ENCODE measurements around the gene LARP4. TPM values are rescaled to one million over a fixed set of nuclear protein-coding genes. Genes with fewer than 3 reads are reported as not detected.
"Not testable (repeated sequence)": the region's sequence is repeated elsewhere in the genome, so short reads cannot be mapped to it uniquely, and the experiment has no call there.

LARP4 gene
- total RNA-seq, 1 experiment from 2014 or later = 22.6 TPM

DNA sequence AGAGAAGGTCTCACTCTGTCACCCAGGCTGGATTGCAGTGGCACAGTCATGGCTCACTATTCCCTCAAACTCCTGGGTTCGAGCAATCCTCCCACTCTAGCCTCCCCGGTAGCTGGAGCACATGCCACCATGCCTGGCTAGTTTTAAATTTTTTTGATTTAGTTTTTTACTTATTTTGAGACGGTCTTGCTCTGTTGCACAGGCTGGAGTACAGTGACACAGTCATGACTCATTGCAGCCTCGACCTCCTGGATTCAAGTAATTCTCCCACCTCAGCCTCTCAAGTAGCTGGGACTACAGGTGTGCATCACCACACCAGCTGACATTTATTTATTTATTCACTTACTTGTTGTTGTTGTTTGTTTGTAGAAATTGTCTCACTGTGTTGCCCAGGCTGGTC is 81.9 kb downstream of the LARP4 start:
- no peak for DNase-seq (ENCODE audit: low spot score)

DNA sequence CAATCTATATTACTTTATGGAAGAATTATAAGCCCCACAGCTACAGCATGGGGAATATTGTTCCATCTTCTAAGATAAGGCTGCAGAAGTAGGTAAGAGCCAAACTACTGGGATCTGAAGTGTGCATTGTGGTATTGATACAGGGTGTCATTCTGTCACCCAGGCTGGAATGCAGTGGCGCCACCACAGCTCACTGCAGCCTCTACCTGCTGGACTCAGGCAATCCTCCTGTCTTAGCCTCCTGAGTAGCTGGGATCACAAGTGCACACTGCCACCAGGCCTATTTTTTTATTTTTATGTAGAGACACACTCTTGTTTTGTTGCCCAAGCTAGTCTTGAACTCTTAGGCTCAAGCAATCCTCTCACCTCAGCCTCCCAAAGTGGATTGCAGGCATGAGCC is 82.8 kb downstream of the LARP4 start:
- DNase-seq (ENCODE audit: low spot score) = no peak

DNA sequence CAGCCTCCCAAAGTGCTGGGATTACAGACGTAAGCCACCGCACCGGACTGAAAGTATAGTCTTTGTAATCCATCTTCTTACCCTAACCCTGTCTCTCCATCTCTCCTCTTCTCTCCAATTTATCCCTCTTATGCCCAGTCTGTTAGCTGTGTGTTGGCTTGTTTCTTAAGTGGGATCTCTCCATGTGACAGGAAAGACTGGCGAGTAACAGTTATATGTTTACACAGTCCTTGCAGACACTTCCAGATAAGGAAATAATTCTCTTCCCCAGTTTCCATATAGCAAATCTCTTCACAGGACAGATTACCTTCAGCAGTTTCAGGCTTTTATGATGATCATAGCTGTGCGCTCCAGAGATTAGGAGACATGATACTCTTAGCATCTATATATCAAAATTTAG is 88.1 kb downstream of the LARP4 start:
- DNase-seq (ENCODE audit: low spot score) = no peak

DNA sequence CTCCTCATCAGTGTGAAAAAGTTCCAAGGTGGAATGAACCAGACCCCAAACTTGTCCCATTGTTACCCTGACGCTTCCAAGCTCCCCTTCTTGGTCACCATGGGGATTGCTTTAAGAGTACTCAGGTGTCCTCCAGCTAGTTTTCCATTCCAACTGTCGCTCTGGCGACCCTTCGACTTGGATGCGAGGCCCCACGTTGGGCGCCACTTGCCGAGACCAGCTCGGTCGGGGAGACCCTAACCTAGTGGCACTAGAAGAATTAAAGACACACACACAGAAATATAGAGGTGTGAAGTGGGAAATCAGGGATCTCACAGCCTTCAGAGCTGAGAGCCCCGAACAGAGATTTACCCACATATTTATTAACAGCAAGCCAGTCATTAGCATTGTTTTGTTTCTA is 97.4 kb downstream of the LARP4 start:
- DNase-seq (ENCODE audit: low spot score) = not testable (repeated sequence)

DNA sequence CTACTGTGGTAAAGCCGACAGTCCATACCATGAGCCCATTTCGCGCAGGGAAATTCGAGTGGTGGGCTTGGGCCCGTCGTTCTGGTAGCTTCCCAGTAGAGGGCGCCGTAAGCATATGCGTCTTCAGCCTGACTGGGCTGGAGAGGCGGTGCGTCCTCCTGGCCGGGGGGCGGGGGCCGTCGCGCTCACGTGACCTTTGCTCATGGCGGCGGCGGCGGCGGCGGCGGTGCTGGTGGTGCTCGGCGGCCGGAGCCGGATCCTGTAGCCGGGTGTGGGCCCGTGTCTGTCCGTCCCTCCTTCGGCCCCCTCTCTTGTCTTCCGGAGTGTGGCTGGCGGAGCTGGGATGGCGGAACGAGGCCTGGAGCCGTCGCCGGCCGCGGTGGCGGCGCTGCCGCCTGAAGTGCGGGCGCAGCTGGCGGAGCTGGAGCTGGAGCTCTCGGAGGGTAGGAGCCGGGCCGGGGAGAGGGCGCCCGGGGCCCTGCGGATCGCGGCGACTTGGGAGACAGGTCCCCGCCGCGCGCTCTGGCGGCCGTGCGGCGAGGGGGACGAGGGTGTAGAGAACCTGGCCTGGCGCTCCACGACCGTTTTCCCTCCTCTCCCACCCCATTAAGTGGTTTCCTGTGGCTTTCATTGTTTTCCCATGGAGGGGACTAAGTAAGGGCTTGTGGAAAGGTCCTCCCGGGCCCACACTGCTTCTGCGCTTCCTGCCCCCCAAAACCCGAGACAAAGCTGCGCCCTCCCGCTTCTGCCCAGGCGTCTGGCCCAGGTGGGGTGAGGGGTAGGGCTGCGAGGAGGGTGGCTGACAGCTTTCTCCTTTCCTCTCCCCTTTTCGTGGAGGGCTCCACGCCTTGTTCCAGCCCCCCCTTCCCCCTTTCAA is 104.4 kb downstream of the LARP4 start, which contains the start of gene DIP2B:
Gene DIP2B, plus strand, starts transcription at position 188 of the 877 bp plus-strand sequence. Its CDS starts 156 bp downstream, at position 344.
- DNase-seq (ENCODE audit: low spot score) = peak; percentile 86

DNA sequence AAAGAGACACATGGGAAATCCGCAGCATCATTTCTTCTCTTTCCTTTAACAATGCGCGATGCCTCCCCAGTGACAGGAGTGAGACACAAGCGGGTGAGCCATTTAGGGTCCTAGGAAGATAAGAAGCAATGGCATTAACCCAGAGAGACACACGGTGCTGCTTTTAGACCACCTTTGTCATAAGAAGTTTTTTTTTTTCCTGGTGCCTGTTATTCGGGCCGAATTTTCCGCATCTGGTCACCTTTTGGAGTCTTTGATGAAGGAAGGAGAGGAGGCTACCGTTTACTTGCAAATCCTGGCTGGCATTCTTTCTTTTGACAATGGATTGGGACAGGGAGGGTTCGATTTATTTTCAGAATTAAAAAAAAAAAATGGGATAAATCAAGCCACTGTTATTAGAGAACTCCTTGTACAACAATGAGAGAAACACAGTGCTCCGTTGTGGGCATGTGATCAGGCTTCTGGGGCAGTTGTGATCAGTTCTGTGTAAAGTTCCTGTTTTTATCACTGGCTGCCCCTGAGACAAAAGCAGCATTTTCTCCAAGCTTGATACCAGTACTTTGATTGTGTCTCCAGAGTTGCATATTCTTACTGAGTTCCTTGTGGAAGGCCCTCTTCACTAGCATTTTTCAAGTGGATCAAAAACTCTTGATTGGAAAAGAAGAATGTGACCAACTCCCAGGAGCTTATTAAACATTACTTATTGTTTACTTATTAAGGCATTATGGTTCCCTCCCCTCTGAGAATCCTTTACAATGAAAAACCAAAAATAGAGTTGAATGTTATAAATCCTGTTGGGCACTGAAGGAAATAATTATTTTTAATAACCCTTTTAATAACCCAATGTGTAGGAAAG is 105.2 kb downstream of the LARP4 start:
- DNase-seq (ENCODE audit: low spot score) = no peak

DNA sequence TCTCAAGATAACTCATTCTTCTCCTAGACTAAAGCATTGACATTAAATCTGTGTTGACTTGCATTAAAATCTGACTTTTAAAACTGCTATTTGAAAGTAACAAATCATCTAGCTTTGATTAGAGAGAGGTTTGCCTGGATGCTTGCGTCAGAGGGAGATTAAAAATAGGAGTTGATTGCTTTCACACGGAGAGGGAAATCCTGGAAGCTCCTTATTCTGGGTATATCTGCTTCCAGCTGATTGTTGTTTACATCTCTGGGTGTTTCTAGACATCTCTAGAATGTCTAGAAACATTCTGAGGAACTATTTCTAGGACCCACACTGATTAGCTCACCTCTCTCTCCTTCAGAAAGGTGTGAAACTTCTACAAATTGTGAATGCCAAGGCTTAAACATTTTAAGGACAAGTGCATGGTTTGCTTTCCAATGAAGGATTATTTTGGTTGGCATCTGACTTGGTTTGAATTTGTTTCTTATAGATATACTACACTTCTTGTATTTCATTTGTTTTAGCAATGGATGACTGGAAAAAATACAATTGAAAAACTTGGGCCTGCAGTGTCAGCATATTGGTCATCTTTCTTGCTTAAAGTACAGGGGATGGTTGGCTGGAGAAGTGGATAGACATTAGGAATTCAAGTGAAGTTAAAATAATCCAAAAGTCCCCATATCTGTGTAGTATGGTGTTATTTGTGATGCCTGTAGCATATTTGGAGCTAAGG is 106.2 kb downstream of the LARP4 start:
- no peak for DNase-seq (ENCODE audit: low spot score)

DNA sequence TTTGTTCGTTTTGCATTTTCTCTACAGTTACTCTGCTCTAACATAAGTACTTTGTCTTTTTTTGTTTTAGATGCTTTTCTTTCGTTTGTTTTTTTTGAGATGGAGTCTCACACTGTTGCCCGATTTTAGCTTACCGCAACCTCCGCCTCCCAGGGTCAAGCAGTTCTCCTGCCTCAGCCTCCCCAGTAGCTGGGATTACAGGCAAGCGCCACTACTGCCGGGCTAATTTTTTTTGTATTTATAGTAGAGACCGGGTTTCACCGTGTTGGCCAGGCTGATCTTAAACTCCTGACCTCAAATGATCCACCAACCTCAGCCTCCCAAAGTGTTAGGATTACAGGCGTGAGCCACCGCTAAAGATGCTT is 106.8 kb downstream of the LARP4 start:
- no peak for DNase-seq (ENCODE audit: low spot score)

DNA sequence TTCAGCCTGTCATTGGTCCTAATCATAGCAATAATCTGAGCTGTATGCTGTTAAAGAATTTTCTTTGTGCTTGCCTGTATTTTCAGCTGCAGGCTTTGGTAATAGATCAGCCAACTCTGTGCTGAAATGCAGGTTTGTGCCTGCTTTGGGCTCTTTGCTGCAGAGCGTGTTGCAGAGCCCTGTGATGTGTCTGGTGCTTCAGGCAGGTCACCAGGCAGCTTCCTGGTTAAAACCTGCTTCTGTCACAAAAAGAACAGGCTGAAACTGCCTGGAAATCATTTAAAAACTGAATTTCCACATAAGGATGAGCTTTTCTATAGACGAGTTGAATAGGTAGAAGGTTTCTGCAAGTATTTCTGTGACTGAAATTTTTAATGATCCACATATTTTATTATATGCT is 107.2 kb downstream of the LARP4 start:
- DNase-seq (ENCODE audit: low spot score) = no peak

DNA sequence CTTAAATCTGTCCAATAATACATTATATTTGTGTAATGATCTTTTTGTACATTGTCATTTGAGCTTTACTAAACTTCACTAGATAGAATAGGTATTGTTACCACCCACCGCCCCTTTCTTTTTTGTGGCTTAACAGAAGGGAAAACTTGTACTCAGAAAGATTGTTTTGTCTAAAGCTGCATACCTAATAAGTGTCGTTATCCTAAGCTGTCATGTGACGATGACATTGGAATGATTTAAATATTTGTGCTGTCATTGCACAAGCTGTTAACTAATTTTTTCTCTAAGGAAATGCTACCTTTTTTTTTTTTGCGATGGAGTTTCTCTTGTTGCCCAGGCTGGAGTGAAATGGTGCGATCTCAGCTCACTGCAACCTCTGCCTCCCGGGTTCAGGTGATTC is 107.7 kb downstream of the LARP4 start:
- DNase-seq (ENCODE audit: low spot score) = no peak

DNA sequence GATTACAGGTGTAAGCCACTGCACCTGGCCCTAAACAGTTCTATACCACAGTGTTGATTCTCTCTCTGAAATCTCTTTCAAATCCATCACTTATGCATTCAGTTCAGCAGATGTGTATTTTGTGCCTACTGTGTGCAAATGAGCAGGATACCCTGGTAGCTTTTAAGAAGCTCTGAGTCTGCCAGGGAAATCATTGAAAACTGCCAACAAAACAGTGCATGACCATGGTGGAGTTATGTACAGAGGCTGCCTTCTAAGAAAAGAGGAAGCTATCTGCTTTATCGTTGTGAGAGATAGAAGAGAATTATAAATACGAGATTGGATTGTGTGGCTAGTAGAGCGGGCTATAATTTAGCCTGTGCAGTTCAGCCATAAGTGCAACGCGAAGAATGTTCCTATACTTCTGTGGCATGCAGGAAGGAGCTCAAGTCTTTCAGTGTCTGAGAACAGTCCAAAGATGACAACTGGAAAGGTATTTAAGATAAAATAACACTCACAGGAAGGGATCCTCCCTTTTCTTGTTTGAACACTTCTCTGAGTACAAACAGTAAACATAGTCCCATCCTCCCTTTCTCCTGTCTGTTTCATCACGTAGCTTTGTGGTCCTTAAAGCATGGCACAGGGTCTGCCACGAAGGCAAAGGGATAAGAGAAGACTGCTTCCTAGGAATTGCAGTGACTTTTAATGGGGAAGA is 108.4 kb downstream of the LARP4 start:
- DNase-seq (ENCODE audit: low spot score) = no peak

DNA sequence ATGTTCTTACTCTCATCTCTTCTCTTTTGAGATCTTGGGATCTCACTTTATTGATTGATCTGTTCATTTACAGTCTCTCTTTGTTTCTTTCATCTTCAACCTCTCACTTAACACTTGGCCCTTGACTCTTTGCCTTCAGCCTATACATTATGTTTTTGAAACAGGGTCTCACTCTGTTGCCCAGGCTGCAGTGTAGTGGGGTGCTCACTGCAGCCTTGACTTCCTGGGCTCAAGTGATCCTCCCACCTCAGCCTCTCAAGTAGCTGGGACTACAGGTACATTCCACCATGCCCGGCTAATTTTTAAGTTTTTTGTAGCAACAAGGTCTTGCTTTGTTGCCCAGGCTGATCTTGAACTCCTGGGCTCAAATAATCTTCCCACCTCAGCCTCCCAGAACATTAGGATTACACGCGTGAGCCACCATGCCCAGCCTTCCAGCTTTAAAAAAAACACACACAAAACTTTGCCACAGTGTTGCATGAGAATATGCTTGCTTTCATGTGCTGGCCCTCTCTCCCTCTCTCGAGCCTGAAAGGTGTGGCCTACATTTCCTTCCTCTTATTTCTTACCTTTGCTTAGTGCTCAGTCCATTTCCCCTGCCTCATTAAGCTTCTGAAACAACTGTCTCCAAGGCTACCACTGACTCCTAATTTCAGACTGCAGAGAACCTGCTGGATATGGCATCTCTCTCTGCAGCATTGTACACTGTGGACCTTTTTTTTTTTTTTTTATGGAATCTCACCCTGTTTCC is 114.0 kb downstream of the LARP4 start:
- no peak for DNase-seq (ENCODE audit: low spot score)

DNA sequence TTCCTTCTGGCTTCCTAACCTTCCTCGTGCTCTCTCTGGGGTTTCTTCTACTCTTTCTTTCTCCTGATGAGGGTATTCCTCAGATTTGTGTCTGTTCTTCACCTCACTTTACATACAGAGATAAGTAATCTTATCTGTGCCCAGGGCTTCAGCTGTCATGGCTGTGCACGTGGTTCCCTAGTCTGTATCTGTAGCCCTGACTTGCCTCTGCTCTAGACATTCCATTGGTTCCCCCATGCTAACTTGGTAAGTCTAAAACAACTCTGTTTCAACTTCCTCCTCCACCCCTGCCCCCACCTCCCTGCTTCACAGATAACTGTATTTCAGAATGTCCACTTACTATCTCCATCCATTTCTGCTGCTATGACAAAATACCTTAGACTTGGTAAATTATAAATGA is 114.9 kb downstream of the LARP4 start:
- no peak for DNase-seq (ENCODE audit: low spot score)

DNA sequence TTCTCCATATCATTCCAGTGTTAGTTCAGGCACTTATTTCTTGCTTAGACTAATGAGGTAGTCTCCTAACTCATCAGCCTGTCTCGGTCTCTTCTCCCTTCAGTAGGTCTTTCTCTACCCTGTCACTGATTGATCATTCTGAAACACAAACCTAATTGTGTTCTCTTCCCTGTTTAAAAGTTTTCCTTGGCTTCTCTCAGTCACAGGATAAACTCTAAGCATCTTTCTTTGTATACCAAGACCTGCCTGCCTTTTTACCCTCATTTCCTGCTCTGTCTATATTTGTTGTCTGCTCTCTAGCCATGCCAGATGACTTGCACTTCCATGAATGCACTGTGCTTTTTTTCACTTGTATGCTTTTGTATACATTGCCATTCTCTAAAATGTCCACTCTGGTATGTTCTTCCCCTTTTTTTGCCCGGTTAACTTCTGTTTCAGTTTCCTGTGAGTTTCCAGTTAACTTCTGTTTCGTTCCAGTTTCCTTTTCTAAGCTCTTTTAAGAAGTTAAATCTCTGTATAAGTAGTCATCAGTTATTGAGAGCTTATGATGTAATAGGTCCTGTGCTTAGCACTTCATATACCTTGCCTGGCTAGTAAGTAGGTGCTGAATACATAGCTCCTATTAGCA is 116.8 kb downstream of the LARP4 start:
- peak; percentile 16 for DNase-seq (ENCODE audit: low spot score)

DNA sequence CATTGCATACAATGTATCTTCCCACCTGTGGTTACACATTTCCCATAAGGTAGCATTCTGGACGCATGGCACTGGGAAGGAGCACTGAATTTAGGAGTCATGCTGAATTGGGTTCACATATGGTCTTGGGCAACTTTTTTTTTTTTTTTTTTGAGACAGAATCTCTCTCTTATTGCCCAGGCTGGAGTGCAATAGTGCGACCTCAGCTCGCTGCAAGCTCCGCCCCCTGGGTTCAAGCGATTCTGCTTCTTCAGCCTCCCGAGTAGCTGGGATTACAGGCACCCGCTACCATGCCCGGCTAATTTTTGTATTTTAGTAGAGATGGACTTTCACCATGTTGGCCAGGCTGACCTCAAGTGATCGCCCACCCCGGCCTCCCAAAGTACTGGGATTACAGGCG is 117.4 kb downstream of the LARP4 start:
- DNase-seq (ENCODE audit: low spot score) = no peak

DNA sequence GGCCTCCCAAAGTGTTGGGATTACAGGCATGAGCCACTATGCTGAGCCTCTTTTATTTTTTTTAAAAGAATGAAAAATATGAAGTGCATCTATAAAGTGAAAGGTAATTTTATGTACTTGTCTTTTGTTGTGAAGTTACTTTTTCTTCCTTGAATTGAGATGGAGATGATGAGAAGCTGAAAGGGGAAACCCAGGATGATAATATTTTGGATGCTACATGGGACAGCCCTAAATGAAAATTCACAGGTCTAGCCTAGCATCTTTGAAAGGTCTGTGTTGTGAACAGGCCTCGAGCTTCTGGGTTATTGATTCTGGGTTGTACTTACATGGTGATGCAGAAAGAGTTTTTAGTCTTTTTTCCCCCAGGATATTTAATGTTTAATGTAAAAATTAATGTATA is 118.7 kb downstream of the LARP4 start:
- DNase-seq (ENCODE audit: low spot score) = no peak

DNA sequence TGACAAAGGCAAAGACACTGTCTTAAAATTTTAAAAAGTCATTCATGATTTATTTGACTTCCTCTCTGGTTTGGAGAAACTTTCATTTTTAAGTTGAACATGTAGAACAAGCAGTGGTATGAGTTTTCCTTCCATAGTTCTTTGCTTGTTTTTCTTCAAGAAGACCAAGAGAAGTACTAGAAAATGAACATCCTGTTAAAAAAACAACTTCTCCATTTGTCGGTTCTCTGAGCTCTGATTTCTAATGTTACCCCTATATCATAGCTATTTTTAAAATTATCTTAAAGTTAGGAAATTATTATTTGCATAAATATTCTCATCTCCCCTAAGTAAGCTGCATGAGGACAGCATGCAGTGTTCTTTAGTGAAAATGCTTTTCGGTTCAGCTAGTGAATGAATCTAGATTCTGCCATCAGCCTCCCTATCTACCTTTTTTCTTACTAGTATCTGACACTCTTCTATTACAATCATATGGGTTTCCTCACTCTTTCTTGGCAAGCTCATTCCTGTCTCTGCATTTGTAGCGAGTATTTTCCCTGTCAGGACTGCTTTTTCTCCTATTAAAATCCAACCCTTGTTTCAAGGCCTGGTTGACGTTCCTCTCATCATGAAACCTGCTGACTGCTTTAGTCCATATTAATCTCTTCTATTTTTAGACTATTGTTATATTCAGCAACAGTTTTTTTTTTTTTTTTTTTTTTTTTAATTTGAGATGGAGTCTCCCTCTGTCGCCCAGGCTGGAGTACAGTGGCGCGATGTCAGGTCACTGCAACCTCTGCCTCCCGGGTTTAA is 119.9 kb downstream of the LARP4 start:
- no peak for DNase-seq (ENCODE audit: low spot score)

DNA sequence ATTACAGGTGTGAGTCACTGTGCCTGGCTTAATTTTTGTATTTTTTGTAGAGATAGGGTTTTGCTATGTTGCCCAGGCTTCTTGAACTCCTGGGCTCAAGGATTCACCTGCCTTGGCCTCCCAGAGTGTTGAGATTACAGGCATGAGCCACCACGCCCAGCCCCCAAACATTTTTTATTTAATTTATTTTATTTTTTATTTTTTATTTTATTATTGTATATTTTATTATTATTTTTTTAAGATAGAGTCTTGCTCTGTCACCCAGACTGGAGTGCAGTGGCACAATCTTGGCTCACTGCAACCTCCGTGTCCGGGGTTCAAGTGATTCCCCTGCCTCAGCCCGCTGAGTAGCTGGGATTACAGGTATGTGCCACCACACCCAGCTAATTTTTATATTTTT is 121.1 kb downstream of the LARP4 start:
- DNase-seq (ENCODE audit: low spot score) = not testable (repeated sequence)

DNA sequence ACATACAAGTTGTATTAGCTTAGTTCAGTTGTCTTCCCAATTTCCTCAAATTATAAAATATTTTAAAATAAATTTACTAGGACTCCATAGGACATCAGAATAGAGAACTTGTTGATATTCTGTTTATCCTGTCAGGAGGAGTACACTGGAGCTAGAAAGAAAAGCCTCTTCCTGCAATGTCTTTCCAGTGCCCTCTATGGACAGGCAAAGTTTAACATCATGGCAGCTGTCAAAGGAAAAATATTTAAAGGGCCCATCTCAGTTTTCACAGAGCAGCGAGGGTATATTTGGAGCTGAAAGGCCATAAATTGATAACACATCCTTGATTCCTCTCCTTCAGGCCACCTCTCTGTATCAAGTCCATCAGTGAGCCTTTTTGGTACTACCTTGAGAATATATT is 123.1 kb downstream of the LARP4 start:
- DNase-seq (ENCODE audit: low spot score) = no peak

DNA sequence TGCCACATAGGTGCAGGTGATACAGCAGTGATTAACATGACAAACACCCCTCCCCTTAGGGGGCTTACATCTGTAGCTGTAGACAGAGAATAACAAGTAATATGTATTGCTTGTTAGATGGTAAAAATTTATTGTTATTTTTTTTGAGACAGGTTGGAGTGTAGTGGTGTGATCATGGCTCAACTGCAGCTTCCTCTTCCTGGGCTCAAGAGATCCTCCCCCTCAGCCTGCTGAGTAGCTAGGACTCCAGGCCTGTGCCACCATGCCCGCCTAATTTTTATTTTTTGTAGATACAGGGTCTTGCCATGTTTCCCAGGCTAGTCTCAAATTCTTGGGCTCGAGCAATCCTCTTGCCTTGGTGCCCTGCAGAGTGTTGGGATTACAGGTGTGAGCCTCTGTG is 123.9 kb downstream of the LARP4 start:
- no peak for DNase-seq (ENCODE audit: low spot score)

Data from H4 (cell line).